ENCODE results near the gene OAS1.

The OAS1 gene

GRCh38 chr12:112933129-112933505 lies 26.4 kb downstream of the OAS1 start:
- no peaks in the 10 kb centered on the region for H3K79me2 ChIP-seq
- TF ChIP-seq CTCF (IDR thresholded peaks at IDR 0.05), result no peak
- no peak overlapping the region for H3K4me2 ChIP-seq (ENCODE audit: low read length)
- H3K27ac ChIP-seq, result no peak overlapping the region
- H3K36me3 ChIP-seq (ENCODE audit: control insufficient read depth, insufficient read depth, low read length), result no peaks in the 10 kb centered on the region
- no peak overlapping the region for H3K4me3 ChIP-seq (ENCODE audit: low read depth, low read length)
- no peak overlapping the region for H3K9ac ChIP-seq
- peaks cover 12% of the 10 kb centered on the region for H3K4me1 ChIP-seq
- no peak overlapping the region for H2AFZ ChIP-seq
- H3K27me3 ChIP-seq (ENCODE audit: control insufficient read depth, insufficient read depth, low read length), result no peaks in the 10 kb centered on the region
- H3K9me3 ChIP-seq (ENCODE audit: control insufficient read depth, low read length), result no peaks in the 10 kb centered on the region

GRCh38 chr12:112936264-112936663 lies 29.5 kb downstream of the OAS1 start:
- no peak for TF ChIP-seq CTCF (IDR thresholded peaks at IDR 0.05)
- Histone ChIP-seq H3K27ac (peak overlapping the region; percentile 21), H3K4me2 (ENCODE audit: low read length) (no peak overlapping the region), H3K27me3 (ENCODE audit: control insufficient read depth, insufficient read depth, low read length) (no peaks in the 10 kb centered on the region), H3K79me2 (no peaks in the 10 kb centered on the region), H3K9ac (no peak overlapping the region), H2AFZ (peak overlapping the region; percentile 85), H3K36me3 (ENCODE audit: control insufficient read depth, insufficient read depth, low read length) (no peaks in the 10 kb centered on the region), H3K4me3 (ENCODE audit: low read depth, low read length) (no peak overlapping the region), H3K4me1 (peaks cover 14% of the 10 kb centered on the region), H3K9me3 (ENCODE audit: control insufficient read depth, low read length) (no peaks in the 10 kb centered on the region)

GRCh38 chr12:112936927-112937326 lies 30.2 kb downstream of the OAS1 start:
- H3K4me1 ChIP-seq, result peaks cover 14% of the 10 kb centered on the region
- no peak overlapping the region for H3K9ac ChIP-seq
- no peaks in the 10 kb centered on the region for H3K9me3 ChIP-seq (ENCODE audit: control insufficient read depth, low read length)
- H3K27ac ChIP-seq, result peak overlapping the region; percentile 62
- no peaks in the 10 kb centered on the region for H3K27me3 ChIP-seq (ENCODE audit: control insufficient read depth, insufficient read depth, low read length)
- TF ChIP-seq CTCF (IDR thresholded peaks at IDR 0.05), result no peak
- no peak overlapping the region for H3K4me2 ChIP-seq (ENCODE audit: low read length)
- peak overlapping the region; percentile 85 for H2AFZ ChIP-seq
- no peaks in the 10 kb centered on the region for H3K36me3 ChIP-seq (ENCODE audit: control insufficient read depth, insufficient read depth, low read length)
- no peaks in the 10 kb centered on the region for H3K79me2 ChIP-seq
- H3K4me3 ChIP-seq (ENCODE audit: low read depth, low read length), result no peak overlapping the region

GRCh38 chr12:112937741-112938719 lies 31.3 kb downstream of the OAS1 start, which contains the start of gene OAS3:
TSS of gene OAS3 (plus strand) at chr12:112938474. CDS start at chr12:112938531, 57 bp downstream.
- Histone ChIP-seq H3K36me3 (ENCODE audit: control insufficient read depth, insufficient read depth, low read length) (no peaks in the 10 kb centered on the region), H3K4me1 (peaks cover 14% of the 10 kb centered on the region), H3K9me3 (ENCODE audit: control insufficient read depth, low read length) (no peaks in the 10 kb centered on the region), H3K9ac (no peak within 1 kb of the TSS), H3K79me2 (no peaks in the 10 kb centered on the region), H3K27ac (peak within 1 kb of the TSS; percentile 62), H3K27me3 (ENCODE audit: control insufficient read depth, insufficient read depth, low read length) (no peaks in the 10 kb centered on the region), H3K4me2 (ENCODE audit: low read length) (peak within 1 kb of the TSS; percentile 96), H2AFZ (peak within 1 kb of the TSS; percentile 85), H3K4me3 (ENCODE audit: low read depth, low read length) (peak within 1 kb of the TSS; percentile 68)
- no peak for TF ChIP-seq CTCF (IDR thresholded peaks at IDR 0.05)
